HL-60 (cell line): ENCODE results near the gene OR1E2.
"Not testable (repeated sequence)": the region's sequence is repeated elsewhere in the genome, so short reads cannot be mapped to it uniquely, and the experiment has no call there.

Experiments
- SPI1 ChIP-seq: IDR thresholded peaks from 2 replicates; pipeline ENCODE4 v1.6.1; 2012; ENCODE audit warnings: low read depth, mild to moderate bottlenecking, borderline replicate concordance
- TF ChIP-seq, protein P1 (sequence below): IDR thresholded peaks from one replicate; pipeline ENCODE4 v1.5.1; 2011; ENCODE audit warnings: low read length, control low read depth, inconsistent platforms; ENCODE audit not compliant: insufficient read depth

DNA sequence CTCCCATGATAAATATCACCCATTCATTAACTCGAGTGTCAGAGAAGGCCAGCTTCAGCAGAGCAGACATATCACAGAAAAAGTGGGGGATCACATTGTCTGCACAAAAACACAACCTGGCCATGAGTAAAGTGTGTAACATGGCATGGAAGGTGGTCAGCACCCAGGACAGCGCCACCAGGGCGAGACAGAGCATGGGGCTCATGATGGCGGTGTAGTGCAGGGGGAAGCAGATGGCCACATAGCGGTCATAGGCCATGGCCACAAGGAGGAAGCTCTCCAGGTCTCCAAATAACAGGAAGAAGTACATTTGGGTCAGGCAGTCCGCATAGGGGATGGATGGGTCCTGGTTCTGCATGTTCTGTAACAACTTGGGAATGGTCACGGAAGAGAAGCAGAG lies 35.8 kb downstream of the OR1E2 start:
- not testable (repeated sequence) for TF ChIP-seq SPI1
- TF ChIP-seq, protein P1, sequence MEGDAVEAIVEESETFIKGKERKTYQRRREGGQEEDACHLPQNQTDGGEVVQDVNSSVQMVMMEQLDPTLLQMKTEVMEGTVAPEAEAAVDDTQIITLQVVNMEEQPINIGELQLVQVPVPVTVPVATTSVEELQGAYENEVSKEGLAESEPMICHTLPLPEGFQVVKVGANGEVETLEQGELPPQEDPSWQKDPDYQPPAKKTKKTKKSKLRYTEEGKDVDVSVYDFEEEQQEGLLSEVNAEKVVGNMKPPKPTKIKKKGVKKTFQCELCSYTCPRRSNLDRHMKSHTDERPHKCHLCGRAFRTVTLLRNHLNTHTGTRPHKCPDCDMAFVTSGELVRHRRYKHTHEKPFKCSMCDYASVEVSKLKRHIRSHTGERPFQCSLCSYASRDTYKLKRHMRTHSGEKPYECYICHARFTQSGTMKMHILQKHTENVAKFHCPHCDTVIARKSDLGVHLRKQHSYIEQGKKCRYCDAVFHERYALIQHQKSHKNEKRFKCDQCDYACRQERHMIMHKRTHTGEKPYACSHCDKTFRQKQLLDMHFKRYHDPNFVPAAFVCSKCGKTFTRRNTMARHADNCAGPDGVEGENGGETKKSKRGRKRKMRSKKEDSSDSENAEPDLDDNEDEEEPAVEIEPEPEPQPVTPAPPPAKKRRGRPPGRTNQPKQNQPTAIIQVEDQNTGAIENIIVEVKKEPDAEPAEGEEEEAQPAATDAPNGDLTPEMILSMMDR, result not testable (repeated sequence)
